ENCODE measurements around the gene ISM1.

- TF ChIP-seq SMC3 (conservative IDR thresholded peaks at IDR 0.05; ENCODE audit: poor library complexity) (peak; percentile 41), CTCF (IDR thresholded peaks at IDR 0.05; ENCODE audit: poor library complexity, severe bottlenecking) (peak; percentile 46), REST (IDR thresholded peaks at IDR 0.05; ENCODE audit: borderline replicate concordance) (no peak), EP300 (conservative IDR thresholded peaks at IDR 0.05; ENCODE audit: poor library complexity, severe bottlenecking) (no peak), POLR2AphosphoS5 (IDR thresholded peaks at IDR 0.05) (no peak)
These were observed 722 bp downstream of the ISM1 start for GRCh38 chr20:13221673-13222318.

All from neural cell (in vitro differentiated cells).